Neutrophil (primary cell): ENCODE measurements around the gene MRPL21.
"Not testable (repeated sequence)": the region's sequence is repeated elsewhere in the genome, so short reads cannot be mapped to it uniquely, and the experiment has no call there.

ENCODE experiments used
- H3K27ac ChIP-seq: fragments of 200-600 bp; sonication (generic); 2 replicates; pipeline ENCODE4 v1.5.1; 2016; ENCODE audit warnings: mild to moderate bottlenecking, moderate library complexity
- H3K27me3 ChIP-seq: fragments of 200-600 bp; sonication (generic); 2 replicates; pipeline ENCODE4 v1.6.0; 2016; ENCODE audit warnings: mild to moderate bottlenecking
- H3K36me3 ChIP-seq: fragments of 200-600 bp; sonication (generic); 2 replicates; pipeline ENCODE4 v1.5.1; 2017
- H3K4me1 ChIP-seq, 2 experiments: fragments of 200-600 bp in 1 of 2; sonication (generic) in 1 of 2; 1 replicate in 1 of 2; 2 replicates in 1 of 2; pipeline versions ENCODE4 v1.5.1 to v1.6.1; 2013 to 2016; ENCODE audit warnings: low read depth in 1 of 2, low read length in 1 of 2, mild to moderate bottlenecking in 1 of 2, moderate library complexity in 1 of 2; ENCODE audit not compliant: control insufficient read depth in 1 of 2, insufficient read depth in 1 of 2
- H3K4me3 ChIP-seq, 2 experiments: fragments of 200-600 bp in 1 of 2; sonication (generic) in 1 of 2; 1 replicate in 1 of 2; 2 replicates in 1 of 2; pipeline ENCODE4 v1.5.1; 2013 to 2016; ENCODE audit warnings: low read depth in 1 of 2, low read length in 1 of 2, mild to moderate bottlenecking in 1 of 2, moderate library complexity in 1 of 2
- H3K9me3 ChIP-seq: fragments of 200-600 bp; sonication (generic); 2 replicates; pipeline ENCODE4 v1.5.1; 2016
- CTCF ChIP-seq: fragments of 200-600 bp; sonication (generic); IDR thresholded peaks from 2 replicates; pipeline ENCODE4 v1.5.1; 2016; ENCODE audit warnings: antibody characterized with exemption

Gene MRPL21

GRCh38 chr11:68889948-68890446 is 13.6 kb downstream of the MRPL21 start:
- TF ChIP-seq CTCF = no peak
- Histone ChIP-seq H3K27me3 (no peaks in the 10 kb centered on the region), H3K4me3 (no peak overlapping the region), H3K36me3 (peaks cover 41% of the 10 kb centered on the region), H3K4me1 (no peaks in the 10 kb centered on the region), H3K9me3 (no peaks in the 10 kb centered on the region), H3K27ac (no peak overlapping the region)

GRCh38 chr11:68884827-68885226 is 18.8 kb downstream of the MRPL21 start:
- H3K4me1 ChIP-seq, H3K27me3 ChIP-seq, H3K4me3 ChIP-seq, H3K36me3 ChIP-seq, H3K9me3 ChIP-seq, H3K27ac ChIP-seq: not testable (repeated sequence)

- H3K4me1 ChIP-seq = no peaks in the 10 kb centered on the region
- no peaks in the 10 kb centered on the region for H3K36me3 ChIP-seq
- no peaks in the 10 kb centered on the region for H3K9me3 ChIP-seq
- H3K27ac ChIP-seq = no peak overlapping the region
- TF ChIP-seq CTCF = no peak
- H3K27me3 ChIP-seq = no peaks in the 10 kb centered on the region
- no peak overlapping the region for H3K4me3 ChIP-seq
Measured at GRCh38 chr11:68882391-68882790, 21.2 kb downstream of the MRPL21 start.

- H3K36me3 ChIP-seq = no peaks in the 10 kb centered on the region
- no peak overlapping the region for H3K27ac ChIP-seq
- no peak for TF ChIP-seq CTCF
- H3K9me3 ChIP-seq = no peaks in the 10 kb centered on the region
- no peaks in the 10 kb centered on the region for H3K27me3 ChIP-seq
- H3K4me3 ChIP-seq = no peak overlapping the region
- no peaks in the 10 kb centered on the region for H3K4me1 ChIP-seq
Measured at GRCh38 chr11:68881320-68881719, 22.3 kb downstream of the MRPL21 start.

GRCh38 chr11:68880851-68881250 is 22.8 kb downstream of the MRPL21 start:
- TF ChIP-seq CTCF = no peak
- no peaks in the 10 kb centered on the region for H3K36me3 ChIP-seq
- H3K4me3 ChIP-seq = no peak overlapping the region
- no peaks in the 10 kb centered on the region for H3K27me3 ChIP-seq
- no peaks in the 10 kb centered on the region for H3K9me3 ChIP-seq
- no peaks in the 10 kb centered on the region for H3K4me1 ChIP-seq
- H3K27ac ChIP-seq = no peak overlapping the region

- Histone ChIP-seq H3K27ac (no peak overlapping the region), H3K4me1 (no peaks in the 10 kb centered on the region), H3K4me3 (no peak overlapping the region), H3K27me3 (no peaks in the 10 kb centered on the region), H3K36me3 (no peaks in the 10 kb centered on the region), H3K9me3 (no peaks in the 10 kb centered on the region)
- TF ChIP-seq CTCF = no peak
Measured at GRCh38 chr11:68878022-68878421, 25.6 kb downstream of the MRPL21 start.
